H1 (cell line): ENCODE measurements around the gene SCAMP4. TPM values are rescaled to one million over a fixed set of nuclear protein-coding genes. Genes with fewer than 3 reads are reported as not detected.

Experiments
- CTCF ChIA-PET: fragments of 300-600 bp; sonication (Branson Sonifier 250); formaldehyde crosslinking; loops from one replicate; lab custom pipeline; 2021; ENCODE audit not compliant: partially characterized antibody; lab: Charles Lee
- POLR2A ChIA-PET: fragments of 300-600 bp; sonication (Branson Sonifier 250); formaldehyde crosslinking; loops from one replicate; lab custom pipeline; 2021; ENCODE audit warnings: inconsistent platforms; ENCODE audit not compliant: partially characterized antibody; lab: Charles Lee
- DNase-seq, 2 experiments: peaks; one replicate each; pipeline versions ENCODE4 v3.0.0 to v3.0.0-alpha.2; 2010 to 2022; ENCODE audit warnings: low spot score in 2 of 2, low read depth in 1 of 2, mixed read lengths in 1 of 2
- FAIRE-seq: peaks from 2 replicates; lab custom pipeline; 2011; peaks lifted over from hg19 to GRCh38; lab: Jason Lieb, UNC
- H2AFZ ChIP-seq: 2 replicates; pipeline ENCODE4 v1.8.1; 2012; ENCODE audit warnings: low read length, inconsistent platforms
- H2AK5ac ChIP-seq: 2 replicates; pipeline ENCODE4 v1.6.1; 2013; ENCODE audit warnings: low read depth, low read length
- H2BK120ac ChIP-seq: replicated peaks from 2 replicates; pipeline ENCODE3; 2013; ENCODE audit warnings: low read depth, low read length, inconsistent platforms
- H2BK12ac ChIP-seq: 2 replicates; pipeline ENCODE4 v1.6.1; 2013; ENCODE audit warnings: low read depth, low read length
- H2BK15ac ChIP-seq: 2 replicates; pipeline ENCODE4 v1.6.1; 2013; ENCODE audit warnings: low read length
- H2BK20ac ChIP-seq: 2 replicates; pipeline ENCODE4 v1.6.1; 2013; ENCODE audit warnings: low read length
- H2BK5ac ChIP-seq: 2 replicates; pipeline ENCODE4 v1.6.1; 2013; ENCODE audit warnings: low read depth, low read length
- H3K14ac ChIP-seq: 2 replicates; pipeline ENCODE4 v1.6.1; 2013; ENCODE audit warnings: inconsistent platforms; ENCODE audit not compliant: insufficient read length
- H3K18ac ChIP-seq: 2 replicates; pipeline ENCODE4 v1.6.1; 2013; ENCODE audit warnings: low read length; ENCODE audit errors: extremely low read depth
- H3K23ac ChIP-seq: 2 replicates; pipeline ENCODE4 v1.6.1; 2013; ENCODE audit warnings: inconsistent platforms; ENCODE audit not compliant: insufficient read length
- H3K23me2 ChIP-seq: 2 replicates; pipeline ENCODE4 v1.6.1; 2013; ENCODE audit warnings: low read depth, low read length
- H3K27ac ChIP-seq: 2 replicates; pipeline ENCODE4 v1.6.1; 2011; ENCODE audit warnings: low read depth, low read length, inconsistent platforms
- H3K27me3 ChIP-seq, 4 experiments: replicated peaks in 1 of 4; 1 replicate in 1 of 4; 2 replicates in 3 of 4; pipeline versions ENCODE4 v1.6.1 to v1.8.1; 2011 to 2013; ENCODE audit warnings: low read length in 3 of 4, mild to moderate bottlenecking in 3 of 4, inconsistent platforms in 2 of 4, mixed read lengths in 2 of 4, moderate library complexity in 1 of 4; ENCODE audit not compliant: control insufficient read depth in 3 of 4, insufficient read depth in 3 of 4; ENCODE audit errors: extremely low read depth in 1 of 4
- H3K36me3 ChIP-seq, 4 experiments: 2 replicates each; pipeline versions ENCODE4 v1.6.1 to v1.8.1; 2011 to 2013; ENCODE audit warnings: mild to moderate bottlenecking in 4 of 4, low read length in 3 of 4, moderate library complexity in 2 of 4, control low read depth in 1 of 4, inconsistent platforms in 1 of 4; ENCODE audit not compliant: insufficient read depth in 4 of 4, control insufficient read depth in 2 of 4
- H3K4ac ChIP-seq: replicated peaks from 2 replicates; pipeline ENCODE3; 2013; ENCODE audit warnings: low read length, low read depth, mixed read lengths, inconsistent platforms; ENCODE audit not compliant: insufficient read length
- H3K4me1 ChIP-seq, 4 experiments: replicated peaks in 1 of 4; 1 replicate in 1 of 4; 2 replicates in 3 of 4; pipeline versions ENCODE4 v1.6.1 to v1.8.1; 2011 to 2013; ENCODE audit warnings: low read length in 3 of 4, inconsistent platforms in 2 of 4, mixed read lengths in 1 of 4; ENCODE audit not compliant: insufficient read depth in 4 of 4, control insufficient read depth in 3 of 4
- H3K4me2 ChIP-seq, 2 experiments: 2 replicates each; pipeline versions ENCODE4 v1.6.1 to v1.8.1; 2011 to 2013; ENCODE audit warnings: low read depth in 2 of 2, low read length in 2 of 2, control low read depth in 1 of 2, inconsistent platforms in 1 of 2, mild to moderate bottlenecking in 1 of 2; ENCODE audit not compliant: insufficient read depth in 1 of 2
- H3K4me3 ChIP-seq, 4 experiments: fragments of 200-600, 300-600 bp in 1 of 4; sonication (generic), shearing (Covaris generic), sonication (Bioruptor Twin) in 1 of 4; 2 replicates each; pipeline versions ENCODE4 v1.5.1 to v1.8.1; 2011 to 2016; ENCODE audit warnings: low read length in 4 of 4, low read depth in 3 of 4, control low read depth in 2 of 4, inconsistent platforms in 2 of 4, mild to moderate bottlenecking in 2 of 4, mixed read lengths in 1 of 4, moderate library complexity in 1 of 4; ENCODE audit not compliant: insufficient read depth in 2 of 4; ENCODE audit errors: extremely low read depth in 1 of 4
- H3K56ac ChIP-seq: replicated peaks from 2 replicates; pipeline ENCODE3; 2013; ENCODE audit warnings: low read depth, mild to moderate bottlenecking, mixed read lengths, low read length, inconsistent platforms; ENCODE audit not compliant: insufficient read length
- H3K79me1 ChIP-seq: 2 replicates; pipeline ENCODE4 v1.6.1; 2013; ENCODE audit warnings: low read depth, low read length, control low read depth
- H3K79me2 ChIP-seq, 2 experiments: 2 replicates each; pipeline versions ENCODE4 v1.6.1 to v1.8.1; 2012 to 2013; ENCODE audit warnings: low read length in 2 of 2, mild to moderate bottlenecking in 2 of 2, inconsistent platforms in 1 of 2; ENCODE audit not compliant: insufficient read depth in 2 of 2, control insufficient read depth in 1 of 2
- H3K9ac ChIP-seq, 4 experiments: replicated peaks in 1 of 4; 1 replicate in 1 of 4; 2 replicates in 3 of 4; pipeline versions ENCODE4 v1.6.1 to v1.8.1; 2011 to 2013; ENCODE audit warnings: low read depth in 3 of 4, low read length in 3 of 4, control low read depth in 2 of 4, mild to moderate bottlenecking in 2 of 4, moderate library complexity in 2 of 4, inconsistent platforms in 1 of 4; ENCODE audit errors: extremely low read depth in 1 of 4
- H3K9me3 ChIP-seq, 2 experiments: 2 replicates each; pipeline versions ENCODE4 v1.6.1 to v1.8.1; 2012 to 2013; ENCODE audit warnings: mild to moderate bottlenecking in 2 of 2, moderate library complexity in 2 of 2, control low read depth in 1 of 2, inconsistent platforms in 1 of 2, low read depth in 1 of 2, low read length in 1 of 2, mixed read lengths in 1 of 2; ENCODE audit not compliant: insufficient read depth in 2 of 2
- H4K20me1 ChIP-seq, 2 experiments: replicated peaks in 1 of 2; 2 replicates each; pipeline versions ENCODE3 to v1.8.1; 2011 to 2013; ENCODE audit warnings: inconsistent platforms in 2 of 2, low read length in 2 of 2, mild to moderate bottlenecking in 1 of 2; ENCODE audit not compliant: insufficient read depth in 2 of 2, control insufficient read depth in 1 of 2
- H4K5ac ChIP-seq: 2 replicates; pipeline ENCODE4 v1.6.1; 2013; ENCODE audit warnings: low read length, low read depth, mixed read lengths, inconsistent platforms; ENCODE audit not compliant: insufficient read length
- H4K8ac ChIP-seq: 2 replicates; pipeline ENCODE4 v1.8.0; 2013; ENCODE audit warnings: mild to moderate bottlenecking, moderate library complexity, low read length, inconsistent platforms; ENCODE audit not compliant: insufficient read depth; ENCODE audit errors: extremely low read depth
- H4K91ac ChIP-seq: replicated peaks from 2 replicates; pipeline ENCODE3; 2013; ENCODE audit warnings: low read length, mixed read lengths, inconsistent platforms; ENCODE audit not compliant: insufficient read length
- BRCA1 ChIP-seq: IDR thresholded peaks from 2 replicates; pipeline ENCODE4 v1.6.1; 2012; ENCODE audit warnings: low read depth, low read length, improper control_type of control experiment
- EZH2 ChIP-seq: fragments of 200-600 bp; sonication (generic); IDR thresholded peaks from 2 replicates; pipeline ENCODE4 v1.7.1; 2012; ENCODE audit warnings: low read depth, mild to moderate bottlenecking, moderate library complexity, low read length, inconsistent platforms; ENCODE audit not compliant: severe bottlenecking
- KDM4A ChIP-seq: IDR thresholded peaks from one replicate; pipeline ENCODE4 v1.7.1; 2012; ENCODE audit warnings: low read depth, mild to moderate bottlenecking, moderate library complexity, low read length, inconsistent platforms; ENCODE audit not compliant: severe bottlenecking
- PHF8 ChIP-seq: fragments of 200-600 bp; sonication (generic); conservative IDR thresholded peaks from 2 replicates; pipeline ENCODE4 v1.7.1; 2012; ENCODE audit warnings: low read depth, mild to moderate bottlenecking, inconsistent platforms, low read length, moderate library complexity
- RAD21 ChIP-seq, 2 experiments: IDR thresholded peaks in 1 of 2; conservative IDR thresholded peaks in 1 of 2; 2 replicates each; pipeline ENCODE4 v1.6.1; 2011; ENCODE audit warnings: low read depth in 2 of 2, low read length in 2 of 2, improper control_type of control experiment in 1 of 2, inconsistent platforms in 1 of 2, mild to moderate bottlenecking in 1 of 2, moderate library complexity in 1 of 2
- RFX5 ChIP-seq: IDR thresholded peaks from 2 replicates; pipeline ENCODE4 v1.6.1; 2011; ENCODE audit warnings: low read depth, low read length, improper control_type of control experiment, borderline replicate concordance
- SIRT6 ChIP-seq: IDR thresholded peaks from one replicate; pipeline ENCODE4 v1.7.1; 2012; ENCODE audit warnings: low read length, inconsistent platforms
- SRF ChIP-seq: IDR thresholded peaks from 2 replicates; pipeline ENCODE4 v1.6.1; 2011; ENCODE audit warnings: mild to moderate bottlenecking, low read depth, low read length, moderate library complexity
- TAF7 ChIP-seq: optimal IDR thresholded peaks from 2 replicates; pipeline ENCODE3; 2011; ENCODE audit warnings: low read depth, mild to moderate bottlenecking, inconsistent platforms, low read length, moderate library complexity, borderline replicate concordance
- TEAD4 ChIP-seq: IDR thresholded peaks from 2 replicates; pipeline ENCODE4 v1.6.1; 2012; ENCODE audit warnings: low read depth, low read length, inconsistent platforms, mixed read lengths
- WGBS, 2 experiments: shearing (Covaris generic) in 1 of 2; methylation state at CpG; one replicate each; pipeline versions ENCODE4 v1.1.6 to v1.1.7; 2013 to 2015; ENCODE audit warnings: low lambda C conversion rate in 2 of 2, mixed read lengths in 2 of 2, inconsistent platforms in 1 of 2, low coverage in 1 of 2, missing lambda C conversion rate in 1 of 2; ENCODE audit not compliant: insufficient replicate concordance in 2 of 2, insufficient coverage in 1 of 2, insufficient read length in 1 of 2; ENCODE audit errors: extremely low coverage in 1 of 2, missing lambda C conversion rate in 1 of 2; 5-methylcytosine and 5-hydroxymethylcytosine counted together
- polyA plus RNA-seq, 7 experiments: library from polyadenylated mRNA; depleted of rRNA in 3 of 7; stranded (reverse) in 5 of 7; unstranded in 2 of 7; fragments of >200 nt in 5 of 7; fragments of 200-250 nt in 2 of 7; gene quantifications; 1 replicate in 5 of 7; 2 replicates in 1 of 7; 4 replicates in 1 of 7; pipeline versions ENCODE4 v1.2.1 to v1.2.3, GENCODE V29; 2011 to 2013; ENCODE audit warnings: missing spikeins in 2 of 7, mixed read lengths in 2 of 7
- total RNA-seq: library from RNA; stranded (reverse); fragmentation: NEBNext Ultra II Directional; extraction: Animal tissue kit (Norgen Biotek cat#: 25700); gene quantifications from 2 replicates; pipeline ENCODE4 v1.2.1, GENCODE V29; 2021

SCAMP4 gene
- total and polyA plus RNA-seq, 2 of the 8 experiments (the other 6 are each of a cell fraction or from before 2014, with no cell fraction given), result 17.1 to 61.4 TPM

GRCh38 chr19:1913781-1914577 is 8.8 kb downstream of the SCAMP4 start:
- Histone ChIP-seq H3K79me1 (peaks cover 20% of the 10 kb centered on the region), H2BK5ac (no peak overlapping the region), H2AK5ac (no peak overlapping the region), H3K36me3 (peaks cover 4 to 30% (median 17%) of the 10 kb centered on the region in 4 experiments; a peak in 6 of 8 replicates), H3K18ac (no peak overlapping the region), H3K4ac (no peak overlapping the region), H4K20me1 (peaks cover 13 to 30% of the 10 kb centered on the region in 2 experiments), H3K27ac (no peak overlapping the region), H3K9ac (no peak overlapping the region), H3K4me1 (no peaks in the 10 kb centered on the region; a peak in 1 of 7 replicates), H2BK20ac (no peak overlapping the region), H3K4me3 (no peak overlapping the region), H3K23ac (no peak overlapping the region), H2BK15ac (no peak overlapping the region), H3K4me2 (no peak overlapping the region), H3K56ac (no peak overlapping the region), H3K14ac (no peak overlapping the region), H2AFZ (no peak overlapping the region), H3K23me2 (no peaks in the 10 kb centered on the region), H3K79me2 (peaks cover 5 to 50% of the 10 kb centered on the region in 2 experiments; a peak in 3 of 4 replicates), H2BK12ac (no peak overlapping the region), H4K5ac (no peak overlapping the region), H2BK120ac (no peak overlapping the region), H4K91ac (no peak overlapping the region), H4K8ac (no peak overlapping the region), H3K9me3 (no peaks in the 10 kb centered on the region), H3K27me3 (no peaks in the 10 kb centered on the region)
- FAIRE-seq, result no peak
- no peak for DNase-seq
- ChIA-PET CTCF (interaction anchor here (0.9 to 3.5 kb wide), 4 partner anchors 14 to 61 kb away, joined by 3 to 16 read pairs (median 10); no protein-coding TSS in a partner anchor), POLR2A (interaction anchor here (1.2 to 3.4 kb wide), 4 partner anchors 8 to 22 kb away, joined by 3 to 13 read pairs (median 10); partner anchors contain the start of genes ADAT3 and SCAMP4)
- WGBS, 2 experiments, result 94% methylated on average over 16 of the region's 23 CpGs; no CpG with 5 or more reads in 1 of the 2 experiments
- TF ChIP-seq RFX5, result no peak
- no peak for TF ChIP-seq SIRT6
- TF ChIP-seq SRF, result no peak
- no peak for TF ChIP-seq PHF8
- TF ChIP-seq RAD21 (IDR thresholded peaks at IDR 0.05 in 1 of 2, conservative IDR thresholded peaks at IDR 0.05 in 1 of 2; ENCODE audit: low read depth in 2 of 2, low read length in 2 of 2), result no peak
- TF ChIP-seq EZH2, result no peak
- no peak for TF ChIP-seq TAF7
- no peak for TF ChIP-seq BRCA1
- TF ChIP-seq TEAD4, result no peak
- TF ChIP-seq KDM4A, result no peak
